ENCODE measurements around the gene TM4SF18. TPM values are rescaled to one million over a fixed set of nuclear protein-coding genes. Genes with fewer than 3 reads are reported as not detected.

Gene TM4SF18
- total RNA-seq, 1 experiment from 2014 or later, result 54.5 TPM

GRCh38 chr3:149375501-149376196, 42.2 kb upstream of the TM4SF18 start:
- Histone ChIP-seq H3K4me3 (ENCODE audit: low read depth in 2 of 2, low read length in 2 of 2) (peak overlapping the region; percentile 88 to 97), H3K9me3 (ENCODE audit: control insufficient read depth, insufficient read depth, low read depth, low read length) (no peaks in the 10 kb centered on the region), H3K4me1 (ENCODE audit: control insufficient read depth, insufficient read depth, low read length) (peaks cover 58% of the 10 kb centered on the region), H3K27me3 (ENCODE audit: control insufficient read depth, insufficient read depth, low read length) (no peaks in the 10 kb centered on the region), H3K27ac (ENCODE audit: low read length) (peak overlapping the region; percentile 100), H3K36me3 (ENCODE audit: control insufficient read depth, insufficient read depth, low read length) (peaks cover 49% of the 10 kb centered on the region)
- no peak for DNase-seq (ENCODE audit: low read depth, low spot score)
- no TSS peak for BruUV-seq (replicated peaks)
- ChIA-PET POLR2A (interaction anchor here (0.6 to 1.7 kb wide), 4 partner anchors 12 to 367 kb away, joined by 3 to 6 read pairs (median 4); no protein-coding TSS in a partner anchor), CTCF (no interaction called here)
- TF ChIP-seq SIN3A (IDR thresholded peaks at IDR 0.05; ENCODE audit: borderline replicate concordance, insufficient read depth, low read depth, low read length), result peak; percentile 76; the same call in 1 of the 2 replicates
- TF ChIP-seq POLR2AphosphoS5 (IDR thresholded peaks at IDR 0.05; ENCODE audit: low read depth, low read length), result peak; percentile 98
- no peak for TF ChIP-seq REST (IDR thresholded peaks at IDR 0.05; ENCODE audit: insufficient read depth in 1 of 2, low read depth in 2 of 2, low read length in 1 of 2)
- no peak for TF ChIP-seq TCF7L2 (IDR thresholded peaks at IDR 0.05; ENCODE audit: low read depth, low read length)
- no peak for TF ChIP-seq CTCF (IDR thresholded peaks at IDR 0.05)
- ATAC-seq, result peak; percentile 2
- intact Hi-C loops (cut with micrococcal nuclease; ENCODE audit: unreplicated experiment), result no loop called here
- in situ Hi-C loops (cut with HindIII; ENCODE audit: low pct_unique_long_range_greater_than_20kb, low sequenced_read_pairs), result no loop called here

GRCh38 chr3:149374793-149375500, 41.5 kb upstream of the TM4SF18 start:
- in situ Hi-C loops (cut with HindIII; ENCODE audit: low pct_unique_long_range_greater_than_20kb, low sequenced_read_pairs), result no loop called here
- H3K36me3 ChIP-seq (ENCODE audit: control insufficient read depth, insufficient read depth, low read length), result peaks cover 56% of the 10 kb centered on the region
- ChIA-PET POLR2A (interaction anchor here (0.6 to 1.7 kb wide), 3 partner anchors 13 to 368 kb away, joined by 3 to 4 read pairs (median 4); no protein-coding TSS in a partner anchor), CTCF (no interaction called here)
- intact Hi-C loops (cut with micrococcal nuclease; ENCODE audit: unreplicated experiment), result no loop called here
- no peaks in the 10 kb centered on the region for H3K9me3 ChIP-seq (ENCODE audit: control insufficient read depth, insufficient read depth, low read depth, low read length)
- ATAC-seq, result no peak
- no peak for DNase-seq (ENCODE audit: low read depth, low spot score)
- peaks cover 65% of the 10 kb centered on the region for H3K4me1 ChIP-seq (ENCODE audit: control insufficient read depth, insufficient read depth, low read length)
- no TSS peak for BruUV-seq (replicated peaks)
- H3K4me3 ChIP-seq (ENCODE audit: low read depth in 2 of 2, low read length in 2 of 2), result peak overlapping the region; percentile 88 to 97
- no peaks in the 10 kb centered on the region for H3K27me3 ChIP-seq (ENCODE audit: control insufficient read depth, insufficient read depth, low read length)
- TF ChIP-seq REST (IDR thresholded peaks at IDR 0.05; ENCODE audit: insufficient read depth in 1 of 2, low read depth in 2 of 2, low read length in 1 of 2) (no peak), CTCF (IDR thresholded peaks at IDR 0.05) (no peak), SIN3A (IDR thresholded peaks at IDR 0.05; ENCODE audit: borderline replicate concordance, insufficient read depth, low read depth, low read length) (no peak), TCF7L2 (IDR thresholded peaks at IDR 0.05; ENCODE audit: low read depth, low read length) (no peak), POLR2AphosphoS5 (IDR thresholded peaks at IDR 0.05; ENCODE audit: low read depth, low read length) (no peak; the same call in 1 of the 2 replicates)
- peak overlapping the region; percentile 100 for H3K27ac ChIP-seq (ENCODE audit: low read length)
